Activated T-helper 2 cell treated with anti-CD3 and anti-CD28 coated beads, Interferon-gamma antibody, Interleukin-2, Interleukin-4, amounts not matched to agents 10 μg/mL and 5 μg/mL and 100 μg/mL, durations not matched to agents 14 hours and 24 hours and 36 hours (primary cell): ENCODE results near the gene NFYC. TPM values are rescaled to one million over a fixed set of nuclear protein-coding genes. Genes with fewer than 3 reads are reported as not detected.

Experiments
- DNase-seq: peaks from one replicate; pipeline ENCODE4 v3.0.0; 2021; ENCODE audit warnings: low spot score
- H3K27ac Mint-ChIP-seq: one replicate; pipeline ENCODE4 v1.8.0; 2021; ENCODE audit warnings: mixed read lengths
- H3K27me3 Mint-ChIP-seq: one replicate; pipeline ENCODE4 v1.8.0; 2021; ENCODE audit warnings: low read depth, mixed read lengths
- H3K36me3 Mint-ChIP-seq: one replicate; pipeline ENCODE4 v1.8.0; 2021; ENCODE audit warnings: low read depth, mixed read lengths
- H3K4me1 Mint-ChIP-seq: one replicate; pipeline ENCODE4 v1.8.0; 2021; ENCODE audit warnings: low read depth, mixed read lengths
- H3K4me3 Mint-ChIP-seq: one replicate; pipeline ENCODE4 v1.8.0; 2021; ENCODE audit warnings: low read depth, mild to moderate bottlenecking, moderate library complexity, mixed read lengths
- H3K9me3 Mint-ChIP-seq: one replicate; pipeline ENCODE4 v1.8.0; 2021; ENCODE audit warnings: mixed read lengths
- intact Hi-C: fragments of 100-400 bp; cut with micrococcal nuclease; formaldehyde crosslinking; loops from one replicate; pipeline ENCODE4 v1.15.1; 2023
- total RNA-seq: library from RNA; stranded (reverse); gene quantifications from 2 replicates; pipeline ENCODE4 v1.2.3, GENCODE V29; 2022

Gene NFYC
- total RNA-seq, 1 donor from 2014 or later: 68.4 TPM

- Mint-ChIP-seq H3K27me3 (peaks cover 3% of the 10 kb centered on the region), H3K27ac (no peak overlapping the region), H3K9me3 (no peaks in the 10 kb centered on the region), H3K4me1 (peaks cover 17% of the 10 kb centered on the region), H3K36me3 (no peaks in the 10 kb centered on the region), H3K4me3 (no peak overlapping the region)
- intact Hi-C loops: no loop called here
- no peak for DNase-seq
Observed at GRCh38 chr1:40810927-40811326, 119.4 kb downstream of the NFYC start.

GRCh38 chr1:40815420-40815819 is 123.9 kb downstream of the NFYC start:
- Mint-ChIP-seq H3K27ac (no peak overlapping the region), H3K4me3 (no peak overlapping the region), H3K27me3 (peaks cover 10% of the 10 kb centered on the region), H3K36me3 (no peaks in the 10 kb centered on the region), H3K4me1 (peaks cover 7% of the 10 kb centered on the region), H3K9me3 (no peaks in the 10 kb centered on the region)
- intact Hi-C loops: no loop called here
- DNase-seq: no peak

GRCh38 chr1:40817791-40818263 is 126.3 kb downstream of the NFYC start:
- Mint-ChIP-seq H3K4me3 (peak overlapping the region; percentile 66), H3K4me1 (peaks cover 5% of the 10 kb centered on the region), H3K27me3 (peaks cover 8% of the 10 kb centered on the region), H3K27ac (no peak overlapping the region), H3K9me3 (no peaks in the 10 kb centered on the region), H3K36me3 (no peaks in the 10 kb centered on the region)
- DNase-seq: no peak
- intact Hi-C loops: no loop called here

GRCh38 chr1:40818264-40818961 is 126.9 kb downstream of the NFYC start:
- no peaks in the 10 kb centered on the region for H3K9me3 Mint-ChIP-seq
- H3K27ac Mint-ChIP-seq: peak overlapping the region; percentile 38

GRCh38 chr1:40819101-40819500 is 127.6 kb downstream of the NFYC start:
- H3K4me1 Mint-ChIP-seq: peaks cover 5% of the 10 kb centered on the region

More at GRCh38 chr1:40818264-40818961, 126.9 kb downstream of the NFYC start:
- no peaks in the 10 kb centered on the region for H3K36me3 Mint-ChIP-seq
- H3K4me1 Mint-ChIP-seq: peaks cover 5% of the 10 kb centered on the region
- H3K4me3 Mint-ChIP-seq: peak overlapping the region; percentile 66
- peak; percentile 85 for DNase-seq
- intact Hi-C loops: no loop called here
- H3K27me3 Mint-ChIP-seq: peaks cover 8% of the 10 kb centered on the region

GRCh38 chr1:40820251-40820797 is 128.8 kb downstream of the NFYC start:
- Mint-ChIP-seq H3K27ac (no peak overlapping the region), H3K36me3 (no peaks in the 10 kb centered on the region), H3K27me3 (peaks cover 8% of the 10 kb centered on the region), H3K4me1 (peaks cover 12% of the 10 kb centered on the region), H3K4me3 (no peak overlapping the region), H3K9me3 (no peaks in the 10 kb centered on the region)
- intact Hi-C loops: no loop called here
- no peak for DNase-seq

More at GRCh38 chr1:40819101-40819500, 127.6 kb downstream of the NFYC start:
- Mint-ChIP-seq H3K36me3 (no peaks in the 10 kb centered on the region), H3K27me3 (peaks cover 8% of the 10 kb centered on the region), H3K27ac (no peak overlapping the region), H3K4me3 (peak overlapping the region; percentile 66), H3K9me3 (no peaks in the 10 kb centered on the region)
- intact Hi-C loops: no loop called here
- DNase-seq: no peak

Other genes starting within 250 kb of the NFYC start
- gene ZFP69B, start 241.2 kb upstream of the NFYC start, total RNA-seq: 4.7 and 5.4 TPM in 2 replicates
- gene ZFP69, start 214.4 kb upstream of the NFYC start, total RNA-seq: 3.3 and 4.0 TPM in 2 replicates
- 11.9 and 13.6 TPM in 2 replicates for gene EXO5, start 182.9 kb upstream of the NFYC start, total RNA-seq
- gene ZNF684, start 160.1 kb upstream of the NFYC start, total RNA-seq: 4.1 and 4.8 TPM in 2 replicates
- gene RIMS3, start 26.0 kb upstream of the NFYC start, total RNA-seq: 2.5 and 2.9 TPM in 2 replicates
- gene KCNQ4, start 92.1 kb downstream of the NFYC start, total RNA-seq: 0.57 and 0.78 TPM in 2 replicates
- 3.6 and 4.2 TPM in 2 replicates for gene CITED4, start 170.7 kb downstream of the NFYC start, total RNA-seq